Fibroblast of lung (primary cell): ENCODE results near the gene CDK10.

Experiments
- EZH2 ChIP-seq: IDR thresholded peaks from 2 replicates; pipeline ENCODE4 v1.5.1; 2012; ENCODE audit warnings: low read length, control low read depth, mild to moderate bottlenecking; ENCODE audit errors: missing control alignments
- TF ChIP-seq, protein P1 (sequence below), 2 donors: IDR thresholded peaks in 1 of 2; conservative IDR thresholded peaks in 1 of 2; 1 replicate in 1 of 2; 2 replicates in 1 of 2; pipeline ENCODE4 v1.5.1; 2011 to 2012; ENCODE audit warnings: low read length in 2 of 2, control low read depth in 1 of 2, inconsistent platforms in 1 of 2, low read depth in 1 of 2, mild to moderate bottlenecking in 1 of 2

DNA sequence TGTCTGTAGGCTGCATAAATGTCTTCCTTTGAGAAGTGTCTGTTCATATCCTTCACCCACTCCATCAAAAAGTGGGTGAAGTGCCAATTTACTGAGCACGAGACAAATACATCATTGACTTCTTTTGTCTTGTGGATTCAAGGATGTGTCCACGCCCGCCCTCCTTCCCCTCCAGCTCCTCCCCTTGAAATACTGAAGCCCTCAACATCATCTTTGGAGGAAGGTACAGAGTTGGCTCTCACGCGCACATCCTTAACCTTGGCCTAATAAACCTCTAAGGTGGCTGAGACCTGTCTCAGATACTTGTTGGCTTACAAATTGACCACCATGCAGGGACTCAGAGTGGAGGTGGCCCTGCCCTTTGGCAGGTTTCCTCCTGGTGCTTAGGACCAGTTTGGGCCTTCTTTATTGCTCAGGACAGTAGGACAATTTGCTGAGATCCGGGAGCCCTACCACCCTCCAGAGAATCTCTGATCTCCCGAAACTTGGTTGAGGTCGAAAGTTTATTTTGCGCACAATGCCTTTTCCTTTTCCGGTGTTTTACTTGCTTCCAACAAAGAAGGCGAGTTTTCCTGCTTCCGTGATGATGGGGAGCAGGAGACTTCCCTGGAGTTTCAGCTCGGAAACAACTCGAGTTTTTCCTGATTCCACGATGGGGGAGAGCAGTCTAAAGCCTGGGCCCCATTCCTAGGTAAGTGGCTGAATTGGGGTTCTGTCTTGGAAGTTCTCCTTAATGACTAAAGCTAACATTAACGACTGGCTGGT, 14.1 kb upstream of the CDK10 start:
- TF ChIP-seq, protein P1, sequence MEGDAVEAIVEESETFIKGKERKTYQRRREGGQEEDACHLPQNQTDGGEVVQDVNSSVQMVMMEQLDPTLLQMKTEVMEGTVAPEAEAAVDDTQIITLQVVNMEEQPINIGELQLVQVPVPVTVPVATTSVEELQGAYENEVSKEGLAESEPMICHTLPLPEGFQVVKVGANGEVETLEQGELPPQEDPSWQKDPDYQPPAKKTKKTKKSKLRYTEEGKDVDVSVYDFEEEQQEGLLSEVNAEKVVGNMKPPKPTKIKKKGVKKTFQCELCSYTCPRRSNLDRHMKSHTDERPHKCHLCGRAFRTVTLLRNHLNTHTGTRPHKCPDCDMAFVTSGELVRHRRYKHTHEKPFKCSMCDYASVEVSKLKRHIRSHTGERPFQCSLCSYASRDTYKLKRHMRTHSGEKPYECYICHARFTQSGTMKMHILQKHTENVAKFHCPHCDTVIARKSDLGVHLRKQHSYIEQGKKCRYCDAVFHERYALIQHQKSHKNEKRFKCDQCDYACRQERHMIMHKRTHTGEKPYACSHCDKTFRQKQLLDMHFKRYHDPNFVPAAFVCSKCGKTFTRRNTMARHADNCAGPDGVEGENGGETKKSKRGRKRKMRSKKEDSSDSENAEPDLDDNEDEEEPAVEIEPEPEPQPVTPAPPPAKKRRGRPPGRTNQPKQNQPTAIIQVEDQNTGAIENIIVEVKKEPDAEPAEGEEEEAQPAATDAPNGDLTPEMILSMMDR (conservative IDR thresholded peaks at IDR 0.05 in 1 of 2, IDR thresholded peaks at IDR 0.05 in 1 of 2; ENCODE audit: low read depth in 1 of 2, low read length in 2 of 2): no peak
- TF ChIP-seq EZH2: no peak
